ENCODE results near the gene CACNA1C.

Gene CACNA1C

GRCh38 chr12:2335513-2335912 is 282.7 kb downstream of the CACNA1C start:
- Histone ChIP-seq H3K27ac (ENCODE audit: low read length) (peak overlapping the region; percentile 88), H3K27me3 (ENCODE audit: low read depth, low read length) (no peaks in the 10 kb centered on the region), H3K9me3 (ENCODE audit: control insufficient read depth in 1 of 2, low read length in 2 of 2) (no peaks in the 10 kb centered on the region), H3K4me3 (ENCODE audit: low read depth in 1 of 2, low read length in 2 of 2) (no peak overlapping the region), H3K4me1 (ENCODE audit: control insufficient read depth in 1 of 2, insufficient read depth in 2 of 2, low read length in 2 of 2) (peaks cover 0 to 4% of the 10 kb centered on the region in 2 donors), H3K36me3 (ENCODE audit: control insufficient read depth in 1 of 2, insufficient read depth in 2 of 2, low read length in 2 of 2) (no peaks in the 10 kb centered on the region)

GRCh38 chr12:2335916-2336315 is 283.1 kb downstream of the CACNA1C start:
- Histone ChIP-seq H3K36me3 (ENCODE audit: control insufficient read depth in 1 of 2, insufficient read depth in 2 of 2, low read length in 2 of 2) (no peaks in the 10 kb centered on the region), H3K4me3 (ENCODE audit: low read depth in 1 of 2, low read length in 2 of 2) (no peak overlapping the region), H3K9me3 (ENCODE audit: control insufficient read depth in 1 of 2, low read length in 2 of 2) (no peaks in the 10 kb centered on the region), H3K4me1 (ENCODE audit: control insufficient read depth in 1 of 2, insufficient read depth in 2 of 2, low read length in 2 of 2) (peaks cover 0 to 4% of the 10 kb centered on the region in 2 donors), H3K27ac (ENCODE audit: low read length) (peak overlapping the region; percentile 88), H3K27me3 (ENCODE audit: low read depth, low read length) (no peaks in the 10 kb centered on the region)

- Histone ChIP-seq H3K36me3 (ENCODE audit: control insufficient read depth in 1 of 2, insufficient read depth in 2 of 2, low read length in 2 of 2) (no peaks in the 10 kb centered on the region), H3K4me1 (ENCODE audit: control insufficient read depth in 1 of 2, insufficient read depth in 2 of 2, low read length in 2 of 2) (peaks cover 0 to 5% of the 10 kb centered on the region in 2 donors), H3K4me3 (ENCODE audit: low read depth in 1 of 2, low read length in 2 of 2) (peak overlapping the region in 1 of 2 donors; percentile 20), H3K27me3 (ENCODE audit: low read depth, low read length) (no peaks in the 10 kb centered on the region), H3K27ac (ENCODE audit: low read length) (peak overlapping the region; percentile 88), H3K9me3 (ENCODE audit: control insufficient read depth in 1 of 2, low read length in 2 of 2) (no peaks in the 10 kb centered on the region)
Measured at GRCh38 chr12:2336409-2336829, 283.6 kb downstream of the CACNA1C start.

- Histone ChIP-seq H3K27ac (ENCODE audit: low read length) (peak overlapping the region; percentile 88), H3K27me3 (ENCODE audit: low read depth, low read length) (no peaks in the 10 kb centered on the region), H3K36me3 (ENCODE audit: control insufficient read depth in 1 of 2, insufficient read depth in 2 of 2, low read length in 2 of 2) (no peaks in the 10 kb centered on the region), H3K9me3 (ENCODE audit: control insufficient read depth in 1 of 2, low read length in 2 of 2) (no peaks in the 10 kb centered on the region), H3K4me1 (ENCODE audit: control insufficient read depth in 1 of 2, insufficient read depth in 2 of 2, low read length in 2 of 2) (peaks cover under 1 to 10% of the 10 kb centered on the region in 2 donors), H3K4me3 (ENCODE audit: low read depth in 1 of 2, low read length in 2 of 2) (peak overlapping the region in 1 of 2 donors; percentile 20)
Measured at GRCh38 chr12:2337031-2338010, 284.5 kb downstream of the CACNA1C start.

- Histone ChIP-seq H3K9me3 (ENCODE audit: control insufficient read depth in 1 of 2, low read length in 2 of 2) (no peaks in the 10 kb centered on the region), H3K4me3 (ENCODE audit: low read depth in 1 of 2, low read length in 2 of 2) (no peak overlapping the region), H3K27ac (ENCODE audit: low read length) (peak overlapping the region; percentile 88), H3K27me3 (ENCODE audit: low read depth, low read length) (no peaks in the 10 kb centered on the region), H3K36me3 (ENCODE audit: control insufficient read depth in 1 of 2, insufficient read depth in 2 of 2, low read length in 2 of 2) (no peaks in the 10 kb centered on the region), H3K4me1 (ENCODE audit: control insufficient read depth in 1 of 2, insufficient read depth in 2 of 2, low read length in 2 of 2) (peaks cover 8 to 13% of the 10 kb centered on the region in 2 donors)
Measured at GRCh38 chr12:2338381-2338780, 285.6 kb downstream of the CACNA1C start.

GRCh38 chr12:2338991-2339431 is 286.2 kb downstream of the CACNA1C start:
- no peaks in the 10 kb centered on the region for H3K9me3 ChIP-seq (ENCODE audit: control insufficient read depth in 1 of 2, low read length in 2 of 2)
- H3K36me3 ChIP-seq (ENCODE audit: control insufficient read depth in 1 of 2, insufficient read depth in 2 of 2, low read length in 2 of 2) = no peaks in the 10 kb centered on the region
- peak overlapping the region; percentile 40 for H3K27ac ChIP-seq (ENCODE audit: low read length)
- H3K4me1 ChIP-seq (ENCODE audit: control insufficient read depth in 1 of 2, insufficient read depth in 2 of 2, low read length in 2 of 2) = peaks cover 10 to 13% of the 10 kb centered on the region in 2 donors
- no peak overlapping the region for H3K4me3 ChIP-seq (ENCODE audit: low read depth in 1 of 2, low read length in 2 of 2)
- no peaks in the 10 kb centered on the region for H3K27me3 ChIP-seq (ENCODE audit: low read depth, low read length)

- H3K4me3 ChIP-seq (ENCODE audit: low read depth in 1 of 2, low read length in 2 of 2) = no peak overlapping the region
- H3K4me1 ChIP-seq (ENCODE audit: control insufficient read depth in 1 of 2, insufficient read depth in 2 of 2, low read length in 2 of 2) = peaks cover 12 to 20% of the 10 kb centered on the region in 2 donors
- no peak overlapping the region for H3K27ac ChIP-seq (ENCODE audit: low read length)
Measured at GRCh38 chr12:2341051-2341751, 288.4 kb downstream of the CACNA1C start.

GRCh38 chr12:2341871-2342270 is 289.1 kb downstream of the CACNA1C start:
- no peaks in the 10 kb centered on the region for H3K36me3 ChIP-seq (ENCODE audit: control insufficient read depth in 1 of 2, insufficient read depth in 2 of 2, low read length in 2 of 2)
- no peak overlapping the region for H3K27ac ChIP-seq (ENCODE audit: low read length)
- H3K27me3 ChIP-seq (ENCODE audit: low read depth, low read length) = no peaks in the 10 kb centered on the region
- H3K4me1 ChIP-seq (ENCODE audit: control insufficient read depth in 1 of 2, insufficient read depth in 2 of 2, low read length in 2 of 2) = peaks cover 12 to 20% of the 10 kb centered on the region in 2 donors
- no peak overlapping the region for H3K4me3 ChIP-seq (ENCODE audit: low read depth in 1 of 2, low read length in 2 of 2)
- no peaks in the 10 kb centered on the region for H3K9me3 ChIP-seq (ENCODE audit: control insufficient read depth in 1 of 2, low read length in 2 of 2)

More at GRCh38 chr12:2341051-2341751, 288.4 kb downstream of the CACNA1C start:
- H3K9me3 ChIP-seq (ENCODE audit: control insufficient read depth in 1 of 2, low read length in 2 of 2) = no peaks in the 10 kb centered on the region
- H3K36me3 ChIP-seq (ENCODE audit: control insufficient read depth in 1 of 2, insufficient read depth in 2 of 2, low read length in 2 of 2) = no peaks in the 10 kb centered on the region
- no peaks in the 10 kb centered on the region for H3K27me3 ChIP-seq (ENCODE audit: low read depth, low read length)

GRCh38 chr12:2343681-2344080 is 290.9 kb downstream of the CACNA1C start:
- Histone ChIP-seq H3K9me3 (ENCODE audit: control insufficient read depth in 1 of 2, low read length in 2 of 2) (no peaks in the 10 kb centered on the region), H3K27me3 (ENCODE audit: low read depth, low read length) (no peaks in the 10 kb centered on the region), H3K36me3 (ENCODE audit: control insufficient read depth in 1 of 2, insufficient read depth in 2 of 2, low read length in 2 of 2) (no peaks in the 10 kb centered on the region), H3K4me3 (ENCODE audit: low read depth in 1 of 2, low read length in 2 of 2) (no peak overlapping the region), H3K4me1 (ENCODE audit: control insufficient read depth in 1 of 2, insufficient read depth in 2 of 2, low read length in 2 of 2) (peaks cover 12 to 19% of the 10 kb centered on the region in 2 donors), H3K27ac (ENCODE audit: low read length) (peak overlapping the region; percentile 34)

GRCh38 chr12:2344476-2344875 is 291.7 kb downstream of the CACNA1C start:
- Histone ChIP-seq H3K27ac (ENCODE audit: low read length) (peak overlapping the region; percentile 70), H3K4me3 (ENCODE audit: low read depth in 1 of 2, low read length in 2 of 2) (no peak overlapping the region), H3K27me3 (ENCODE audit: low read depth, low read length) (no peaks in the 10 kb centered on the region), H3K4me1 (ENCODE audit: control insufficient read depth in 1 of 2, insufficient read depth in 2 of 2, low read length in 2 of 2) (peaks cover 12 to 16% of the 10 kb centered on the region in 2 donors), H3K9me3 (ENCODE audit: control insufficient read depth in 1 of 2, low read length in 2 of 2) (no peaks in the 10 kb centered on the region), H3K36me3 (ENCODE audit: control insufficient read depth in 1 of 2, insufficient read depth in 2 of 2, low read length in 2 of 2) (no peaks in the 10 kb centered on the region)

- Histone ChIP-seq H3K4me1 (ENCODE audit: control insufficient read depth in 1 of 2, insufficient read depth in 2 of 2, low read length in 2 of 2) (peaks cover 12 to 16% of the 10 kb centered on the region in 2 donors), H3K27me3 (ENCODE audit: low read depth, low read length) (no peaks in the 10 kb centered on the region), H3K27ac (ENCODE audit: low read length) (peak overlapping the region; percentile 70)
Measured at GRCh38 chr12:2344885-2345284, 292.1 kb downstream of the CACNA1C start.

More at GRCh38 chr12:2344885-2345284, 292.1 kb downstream of the CACNA1C start:
- no peaks in the 10 kb centered on the region for H3K36me3 ChIP-seq (ENCODE audit: control insufficient read depth in 1 of 2, insufficient read depth in 2 of 2, low read length in 2 of 2)
- H3K4me3 ChIP-seq (ENCODE audit: low read depth in 1 of 2, low read length in 2 of 2) = no peak overlapping the region
- H3K9me3 ChIP-seq (ENCODE audit: control insufficient read depth in 1 of 2, low read length in 2 of 2) = no peaks in the 10 kb centered on the region

Data from muscle layer of duodenum (tissue), 2 donors.